ENCODE measurements around the gene ACSM2A. TPM values are rescaled to one million over a fixed set of nuclear protein-coding genes. Genes with fewer than 3 reads are reported as not detected.
"Not testable (repeated sequence)": the region's sequence is repeated elsewhere in the genome, so short reads cannot be mapped to it uniquely, and the experiment has no call there.

Gene ACSM2A
- polyA plus RNA-seq, 1 experiment, result not detected

- DNase-seq (ENCODE audit: low read depth, low spot score), result no peak
- CTCF ChIA-PET, result no interaction called here
- Histone ChIP-seq H3K4me3 (ENCODE audit: low read depth, low read length) (no peak overlapping the region), H3K27ac (ENCODE audit: low read depth, low read length) (no peak overlapping the region), H3K9me3 (ENCODE audit: control insufficient read depth, insufficient read depth, low read length) (peaks cover 13% of the 10 kb centered on the region), H3K27me3 (ENCODE audit: control insufficient read depth, insufficient read depth, low read length) (no peaks in the 10 kb centered on the region)
- TF ChIP-seq CTCF (IDR thresholded peaks at IDR 0.05; ENCODE audit: low read depth, low read length), result no peak
- POLR2A ChIA-PET, result no interaction called here
These were observed 40.3 kb upstream of the ACSM2A start for GRCh38 chr16:20411055-20411454.

- TF ChIP-seq CTCF (IDR thresholded peaks at IDR 0.05; ENCODE audit: low read depth, low read length), result no peak
- H3K9me3 ChIP-seq (ENCODE audit: control insufficient read depth, insufficient read depth, low read length), result peaks cover 21% of the 10 kb centered on the region
- no peak overlapping the region for H3K27ac ChIP-seq (ENCODE audit: low read depth, low read length)
- CTCF ChIA-PET, result no interaction called here
- DNase-seq (ENCODE audit: low read depth, low spot score), result no peak
- H3K27me3 ChIP-seq (ENCODE audit: control insufficient read depth, insufficient read depth, low read length), result no peaks in the 10 kb centered on the region
- H3K4me3 ChIP-seq (ENCODE audit: low read depth, low read length), result no peak overlapping the region
- POLR2A ChIA-PET, result no interaction called here
These were observed 35.8 kb upstream of the ACSM2A start for GRCh38 chr16:20415541-20415940.

DNA sequence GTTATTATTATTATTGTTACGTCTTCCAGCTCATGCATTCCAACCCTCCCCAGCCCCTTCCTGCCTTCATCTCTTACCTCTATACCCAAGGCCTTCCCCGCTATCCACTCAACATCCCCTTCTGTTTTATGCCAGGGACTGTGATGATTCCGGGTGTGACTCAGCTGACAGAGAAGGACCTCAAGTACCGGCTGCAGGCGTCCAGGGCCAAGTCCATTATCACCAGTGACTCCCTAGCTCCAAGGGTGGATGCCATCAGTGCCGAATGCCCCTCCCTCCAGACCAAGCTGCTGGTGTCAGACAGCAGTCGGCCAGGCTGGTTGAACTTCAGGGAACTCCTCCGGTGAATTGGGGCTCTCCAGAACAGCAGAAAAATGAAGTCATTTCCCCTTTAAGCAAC lies 32.2 kb upstream of the ACSM2A start:
- POLR2A ChIA-PET; H3K4me3 ChIP-seq (ENCODE audit: low read depth, low read length); H3K27me3 ChIP-seq (ENCODE audit: control insufficient read depth, insufficient read depth, low read length); H3K27ac ChIP-seq (ENCODE audit: low read depth, low read length); DNase-seq (ENCODE audit: low read depth, low spot score); CTCF ChIA-PET: not testable (repeated sequence)
- peaks cover 18% of the 10 kb centered on the region for H3K9me3 ChIP-seq (ENCODE audit: control insufficient read depth, insufficient read depth, low read length)

- H3K27me3 ChIP-seq (ENCODE audit: control insufficient read depth, insufficient read depth, low read length); POLR2A ChIA-PET; DNase-seq (ENCODE audit: low read depth, low spot score); H3K27ac ChIP-seq (ENCODE audit: low read depth, low read length); H3K4me3 ChIP-seq (ENCODE audit: low read depth, low read length); CTCF ChIA-PET: not testable (repeated sequence)
- H3K9me3 ChIP-seq (ENCODE audit: control insufficient read depth, insufficient read depth, low read length), result peaks cover 18% of the 10 kb centered on the region
These were observed 29.6 kb upstream of the ACSM2A start for GRCh38 chr16:20421748-20422147.

- H3K9me3 ChIP-seq (ENCODE audit: control insufficient read depth, insufficient read depth, low read length), result peaks cover 14% of the 10 kb centered on the region
- H3K27me3 ChIP-seq (ENCODE audit: control insufficient read depth, insufficient read depth, low read length); H3K4me3 ChIP-seq (ENCODE audit: low read depth, low read length); H3K27ac ChIP-seq (ENCODE audit: low read depth, low read length); CTCF ChIA-PET; DNase-seq (ENCODE audit: low read depth, low spot score); POLR2A ChIA-PET: not testable (repeated sequence)
These were observed 27.6 kb upstream of the ACSM2A start for GRCh38 chr16:20423772-20424128.

DNA sequence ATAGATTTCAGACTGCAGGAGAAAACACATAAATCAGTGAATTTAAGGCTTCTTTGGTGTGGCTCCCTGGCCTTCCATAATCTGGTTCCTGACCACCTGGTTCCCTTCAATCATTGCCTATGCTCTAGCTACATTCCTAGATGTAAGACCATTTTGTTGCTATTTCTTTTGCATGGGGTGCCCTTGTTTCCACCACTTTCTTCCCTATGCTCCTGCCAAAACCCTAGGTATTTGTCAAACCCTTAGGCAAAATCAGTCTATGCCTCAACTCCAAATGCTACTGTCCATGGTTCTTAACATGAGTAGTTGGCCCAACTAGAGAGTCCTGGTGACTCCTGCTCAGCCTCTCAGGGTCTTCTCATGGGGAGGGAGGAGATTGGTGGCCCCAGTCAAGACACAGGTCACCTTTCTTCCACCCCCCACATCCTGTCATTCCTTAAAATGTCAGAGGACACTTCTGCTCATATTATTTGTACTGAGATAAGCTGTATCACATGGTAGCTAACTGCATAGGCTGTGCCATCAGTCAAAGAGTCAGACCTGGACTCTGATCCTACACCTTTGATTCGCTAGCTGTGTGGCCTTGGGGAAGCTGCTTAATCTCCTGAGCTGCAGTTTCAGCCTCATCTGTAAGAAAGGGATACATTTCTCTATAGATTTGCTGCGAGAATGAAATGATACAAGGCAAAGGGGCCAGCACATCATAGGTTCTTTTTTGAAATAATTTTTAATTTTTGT lies 27.0 kb upstream of the ACSM2A start:
- Histone ChIP-seq H3K4me3 (ENCODE audit: low read depth, low read length) (no peak overlapping the region), H3K27ac (ENCODE audit: low read depth, low read length) (no peak overlapping the region), H3K27me3 (ENCODE audit: control insufficient read depth, insufficient read depth, low read length) (no peaks in the 10 kb centered on the region), H3K9me3 (ENCODE audit: control insufficient read depth, insufficient read depth, low read length) (peaks cover 10% of the 10 kb centered on the region)
- POLR2A ChIA-PET, result no interaction called here
- TF ChIP-seq CTCF (IDR thresholded peaks at IDR 0.05; ENCODE audit: low read depth, low read length), result no peak
- CTCF ChIA-PET, result no interaction called here
- no peak for DNase-seq (ENCODE audit: low read depth, low spot score)

GRCh38 chr16:20427401-20427797 lies 23.9 kb upstream of the ACSM2A start:
- H3K27ac ChIP-seq (ENCODE audit: low read depth, low read length); POLR2A ChIA-PET; CTCF ChIA-PET; H3K9me3 ChIP-seq (ENCODE audit: control insufficient read depth, insufficient read depth, low read length); H3K27me3 ChIP-seq (ENCODE audit: control insufficient read depth, insufficient read depth, low read length); DNase-seq (ENCODE audit: low read depth, low spot score); H3K4me3 ChIP-seq (ENCODE audit: low read depth, low read length): not testable (repeated sequence)

DNA sequence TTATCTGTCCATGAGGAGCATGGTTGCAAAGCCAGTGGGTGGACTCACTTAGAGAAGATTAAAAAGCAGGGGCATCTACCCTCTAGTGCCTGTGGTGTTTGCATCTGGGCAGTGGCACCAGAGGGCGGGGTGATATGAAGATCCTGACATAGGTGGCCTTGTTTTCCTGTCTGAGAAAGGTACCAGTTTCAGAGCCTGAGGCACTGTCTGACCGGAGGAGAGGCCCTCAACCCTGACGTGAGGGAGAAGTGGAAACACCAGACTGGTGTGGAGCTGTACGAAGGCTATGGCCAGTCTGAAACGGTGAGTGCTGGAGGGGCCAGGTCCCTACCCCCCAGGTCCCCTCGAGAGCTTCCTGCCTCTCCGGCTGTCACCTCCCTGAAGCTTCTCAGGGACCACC lies 21.8 kb upstream of the ACSM2A start:
- DNase-seq (ENCODE audit: low read depth, low spot score); H3K27me3 ChIP-seq (ENCODE audit: control insufficient read depth, insufficient read depth, low read length); H3K4me3 ChIP-seq (ENCODE audit: low read depth, low read length); H3K27ac ChIP-seq (ENCODE audit: low read depth, low read length); H3K9me3 ChIP-seq (ENCODE audit: control insufficient read depth, insufficient read depth, low read length); POLR2A ChIA-PET; CTCF ChIA-PET: not testable (repeated sequence)

DNA sequence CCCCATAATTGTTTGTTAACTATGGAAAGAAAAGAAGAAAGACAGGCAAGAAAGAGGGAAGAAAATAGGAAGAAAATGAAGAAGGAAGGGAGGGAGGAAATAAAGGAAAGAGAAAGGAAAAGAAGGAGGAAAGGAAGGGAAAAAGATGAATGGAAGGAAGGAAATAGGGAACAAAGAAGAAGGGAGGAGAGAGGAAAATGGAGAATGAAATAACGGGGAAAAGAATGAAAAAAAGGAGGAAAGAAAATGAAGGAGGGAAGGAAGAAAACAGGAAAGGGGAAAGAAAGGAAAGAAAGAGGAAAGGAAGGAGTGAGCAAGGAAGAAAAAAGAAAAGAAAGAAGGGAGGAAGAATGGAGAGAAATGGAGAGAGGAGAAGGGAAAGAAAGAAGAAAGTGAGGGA lies 20.8 kb upstream of the ACSM2A start:
- H3K9me3 ChIP-seq (ENCODE audit: control insufficient read depth, insufficient read depth, low read length); H3K4me3 ChIP-seq (ENCODE audit: low read depth, low read length); CTCF ChIA-PET; H3K27me3 ChIP-seq (ENCODE audit: control insufficient read depth, insufficient read depth, low read length); DNase-seq (ENCODE audit: low read depth, low spot score); POLR2A ChIA-PET; H3K27ac ChIP-seq (ENCODE audit: low read depth, low read length): not testable (repeated sequence)
